Measurements from ENCODE around the gene CLEC4F.

DNA sequence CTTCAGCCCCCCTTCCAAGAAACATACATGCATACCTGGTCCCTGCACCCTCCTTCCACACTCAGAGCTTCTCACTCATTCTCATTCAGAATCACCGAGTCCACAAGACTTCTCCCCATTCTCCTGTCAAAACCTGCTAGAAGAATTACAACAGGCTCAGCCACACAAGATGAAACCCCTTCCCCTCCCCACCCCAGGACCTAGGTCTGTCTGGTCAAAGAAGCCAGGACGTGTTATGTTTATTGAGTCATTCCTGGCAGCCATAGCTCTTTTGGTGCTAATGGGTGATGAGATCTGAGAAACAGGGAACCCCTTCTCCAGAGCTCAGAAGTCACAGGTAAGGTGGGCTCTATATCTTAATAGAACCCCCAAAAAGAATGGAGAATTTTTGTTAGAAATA is 50.9 kb downstream of the CLEC4F start:
- TF ChIP-seq CTCF (IDR thresholded peaks at IDR 0.05) (no peak), EZH2 (IDR thresholded peaks at IDR 0.05; ENCODE audit: borderline replicate concordance, insufficient read depth, low read depth, low read length, poor library complexity, severe bottlenecking) (no peak)

All from B cell (primary cell).